ENCODE measurements around the gene SHROOM4. TPM values are rescaled to one million over a fixed set of nuclear protein-coding genes. Genes with fewer than 3 reads are reported as not detected.

SHROOM4 gene
- total and polyA plus RNA-seq, 2 experiments from 2014 or later: 1.9 to 8.5 TPM

- Histone ChIP-seq H3F3A (replicated peaks; ENCODE audit: low read depth) (no peaks in the 10 kb centered on the region), H3K79me2 (replicated peaks; ENCODE audit: insufficient read depth) (no peaks in the 10 kb centered on the region), H3K36me3 (ENCODE audit: insufficient read depth) (no peaks in the 10 kb centered on the region), H3K27me3 (ENCODE audit: insufficient read depth) (no peaks in the 10 kb centered on the region), H3K9me2 (ENCODE audit: insufficient read depth) (no peaks in the 10 kb centered on the region), H3K4me1 (ENCODE audit: insufficient read depth) (no peaks in the 10 kb centered on the region), H2AFZ (no peak overlapping the region), H3K4me3 (no peak overlapping the region), H3K4me2 (no peak overlapping the region), H3K27ac (ENCODE audit: low read depth) (no peak overlapping the region), H4K20me1 (replicated peaks; ENCODE audit: insufficient read depth) (no peaks in the 10 kb centered on the region)
- Mint-ChIP-seq H3K9me3 (no peaks in the 10 kb centered on the region), H3K36me3 (ENCODE audit: low read depth) (no peaks in the 10 kb centered on the region), H3K27me3 (ENCODE audit: insufficient read depth, low read depth, poor library complexity) (peaks cover 3% of the 10 kb centered on the region), H3K27ac (no peak overlapping the region), H3K4me3 (no peak overlapping the region), H3K4me1 (peaks cover 20% of the 10 kb centered on the region)
- no peak for TF ChIP-seq JUNB (IDR thresholded peaks at IDR 0.05; ENCODE audit: unreplicated experiment)
- TF ChIP-seq REST (IDR thresholded peaks at IDR 0.05; ENCODE audit: unreplicated experiment): no peak
- no peak for TF ChIP-seq EZH2 (IDR thresholded peaks at IDR 0.05; ENCODE audit: low read depth, unreplicated experiment)
- TF ChIP-seq, protein P1, sequence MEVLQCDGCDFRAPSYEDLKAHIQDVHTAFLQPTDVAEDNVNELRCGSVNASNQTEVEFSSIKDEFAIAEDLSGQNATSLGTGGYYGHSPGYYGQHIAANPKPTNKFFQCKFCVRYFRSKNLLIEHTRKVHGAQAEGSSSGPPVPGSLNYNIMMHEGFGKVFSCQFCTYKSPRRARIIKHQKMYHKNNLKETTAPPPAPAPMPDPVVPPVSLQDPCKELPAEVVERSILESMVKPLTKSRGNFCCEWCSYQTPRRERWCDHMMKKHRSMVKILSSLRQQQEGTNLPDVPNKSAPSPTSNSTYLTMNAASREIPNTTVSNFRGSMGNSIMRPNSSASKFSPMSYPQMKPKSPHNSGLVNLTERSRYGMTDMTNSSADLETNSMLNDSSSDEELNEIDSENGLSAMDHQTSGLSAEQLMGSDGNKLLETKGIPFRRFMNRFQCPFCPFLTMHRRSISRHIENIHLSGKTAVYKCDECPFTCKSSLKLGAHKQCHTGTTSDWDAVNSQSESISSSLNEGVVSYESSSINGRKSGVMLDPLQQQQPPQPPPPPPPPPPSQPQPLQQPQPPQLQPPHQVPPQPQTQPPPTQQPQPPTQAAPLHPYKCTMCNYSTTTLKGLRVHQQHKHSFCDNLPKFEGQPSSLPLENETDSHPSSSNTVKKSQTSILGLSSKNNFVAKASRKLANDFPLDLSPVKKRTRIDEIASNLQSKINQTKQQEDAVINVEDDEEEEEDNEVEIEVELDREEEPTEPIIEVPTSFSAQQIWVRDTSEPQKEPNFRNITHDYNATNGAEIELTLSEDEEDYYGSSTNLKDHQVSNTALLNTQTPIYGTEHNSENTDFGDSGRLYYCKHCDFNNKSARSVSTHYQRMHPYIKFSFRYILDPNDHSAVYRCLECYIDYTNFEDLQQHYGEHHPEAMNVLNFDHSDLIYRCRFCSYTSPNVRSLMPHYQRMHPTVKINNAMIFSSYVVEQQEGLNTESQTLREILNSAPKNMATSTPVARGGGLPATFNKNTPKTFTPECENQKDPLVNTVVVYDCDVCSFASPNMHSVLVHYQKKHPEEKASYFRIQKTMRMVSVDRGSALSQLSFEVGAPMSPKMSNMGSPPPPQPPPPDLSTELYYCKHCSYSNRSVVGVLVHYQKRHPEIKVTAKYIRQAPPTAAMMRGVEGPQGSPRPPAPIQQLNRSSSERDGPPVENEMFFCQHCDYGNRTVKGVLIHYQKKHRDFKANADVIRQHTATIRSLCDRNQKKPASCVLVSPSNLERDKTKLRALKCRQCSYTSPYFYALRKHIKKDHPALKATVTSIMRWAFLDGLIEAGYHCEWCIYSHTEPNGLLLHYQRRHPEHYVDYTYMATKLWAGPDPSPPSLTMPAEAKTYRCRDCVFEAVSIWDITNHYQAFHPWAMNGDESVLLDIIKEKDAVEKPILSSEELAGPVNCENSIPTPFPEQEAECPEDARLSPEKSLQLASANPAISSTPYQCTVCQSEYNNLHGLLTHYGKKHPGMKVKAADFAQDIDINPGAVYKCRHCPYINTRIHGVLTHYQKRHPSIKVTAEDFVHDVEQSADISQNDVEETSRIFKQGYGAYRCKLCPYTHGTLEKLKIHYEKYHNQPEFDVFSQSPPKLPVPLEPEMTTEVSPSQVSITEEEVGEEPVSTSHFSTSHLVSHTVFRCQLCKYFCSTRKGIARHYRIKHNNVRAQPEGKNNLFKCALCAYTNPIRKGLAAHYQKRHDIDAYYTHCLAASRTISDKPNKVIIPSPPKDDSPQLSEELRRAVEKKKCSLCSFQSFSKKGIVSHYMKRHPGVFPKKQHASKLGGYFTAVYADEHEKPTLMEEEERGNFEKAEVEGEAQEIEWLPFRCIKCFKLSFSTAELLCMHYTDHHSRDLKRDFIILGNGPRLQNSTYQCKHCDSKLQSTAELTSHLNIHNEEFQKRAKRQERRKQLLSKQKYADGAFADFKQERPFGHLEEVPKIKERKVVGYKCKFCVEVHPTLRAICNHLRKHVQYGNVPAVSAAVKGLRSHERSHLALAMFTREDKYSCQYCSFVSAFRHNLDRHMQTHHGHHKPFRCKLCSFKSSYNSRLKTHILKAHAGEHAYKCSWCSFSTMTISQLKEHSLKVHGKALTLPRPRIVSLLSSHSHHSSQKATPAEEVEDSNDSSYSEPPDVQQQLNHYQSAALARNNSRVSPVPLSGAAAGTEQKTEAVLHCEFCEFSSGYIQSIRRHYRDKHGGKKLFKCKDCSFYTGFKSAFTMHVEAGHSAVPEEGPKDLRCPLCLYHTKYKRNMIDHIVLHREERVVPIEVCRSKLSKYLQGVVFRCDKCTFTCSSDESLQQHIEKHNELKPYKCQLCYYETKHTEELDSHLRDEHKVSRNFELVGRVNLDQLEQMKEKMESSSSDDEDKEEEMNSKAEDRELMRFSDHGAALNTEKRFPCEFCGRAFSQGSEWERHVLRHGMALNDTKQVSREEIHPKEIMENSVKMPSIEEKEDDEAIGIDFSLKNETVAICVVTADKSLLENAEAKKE (CRISPR knock-in tag; IDR thresholded peaks at IDR 0.05): no peak
- TF ChIP-seq POLR2AphosphoS5 (IDR thresholded peaks at IDR 0.05; ENCODE audit: low read depth): no peak
- no peak for TF ChIP-seq NANOG (IDR thresholded peaks at IDR 0.05; ENCODE audit: borderline replicate concordance)
- TF ChIP-seq EZH2phosphoT487 (IDR thresholded peaks at IDR 0.05; ENCODE audit: unreplicated experiment): no peak
- TF ChIP-seq CREB1 (CRISPR knock-in tag; IDR thresholded peaks at IDR 0.05; ENCODE audit: low read depth): no peak
- TF ChIP-seq ZNF114 (CRISPR knock-in tag; IDR thresholded peaks at IDR 0.05): no peak
- no peak for TF ChIP-seq STAT1 (IDR thresholded peaks at IDR 0.05; ENCODE audit: unreplicated experiment)
- TF ChIP-seq ETS1 (IDR thresholded peaks at IDR 0.05): no peak
- no peak for TF ChIP-seq ZNF331 (CRISPR knock-in tag; IDR thresholded peaks at IDR 0.05; ENCODE audit: low read depth)
- TF ChIP-seq, protein P2, sequence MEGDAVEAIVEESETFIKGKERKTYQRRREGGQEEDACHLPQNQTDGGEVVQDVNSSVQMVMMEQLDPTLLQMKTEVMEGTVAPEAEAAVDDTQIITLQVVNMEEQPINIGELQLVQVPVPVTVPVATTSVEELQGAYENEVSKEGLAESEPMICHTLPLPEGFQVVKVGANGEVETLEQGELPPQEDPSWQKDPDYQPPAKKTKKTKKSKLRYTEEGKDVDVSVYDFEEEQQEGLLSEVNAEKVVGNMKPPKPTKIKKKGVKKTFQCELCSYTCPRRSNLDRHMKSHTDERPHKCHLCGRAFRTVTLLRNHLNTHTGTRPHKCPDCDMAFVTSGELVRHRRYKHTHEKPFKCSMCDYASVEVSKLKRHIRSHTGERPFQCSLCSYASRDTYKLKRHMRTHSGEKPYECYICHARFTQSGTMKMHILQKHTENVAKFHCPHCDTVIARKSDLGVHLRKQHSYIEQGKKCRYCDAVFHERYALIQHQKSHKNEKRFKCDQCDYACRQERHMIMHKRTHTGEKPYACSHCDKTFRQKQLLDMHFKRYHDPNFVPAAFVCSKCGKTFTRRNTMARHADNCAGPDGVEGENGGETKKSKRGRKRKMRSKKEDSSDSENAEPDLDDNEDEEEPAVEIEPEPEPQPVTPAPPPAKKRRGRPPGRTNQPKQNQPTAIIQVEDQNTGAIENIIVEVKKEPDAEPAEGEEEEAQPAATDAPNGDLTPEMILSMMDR (conservative IDR thresholded peaks at IDR 0.05; ENCODE audit: low read depth in 2 of 2): no peak
- ATAC-seq: no peak
- DNase-seq (ENCODE audit: low spot score): no peak
Observed at GRCh38 chrX:50769389-50770063, 44.5 kb downstream of the SHROOM4 start.
